SK-N-SH treated with all-trans-retinoic acid at 6 μM for 48 hours (cell line): ENCODE data around the gene NINJ1.

ENCODE experiments used
- ATAC-seq: fragments of 200-7000 bp; cut with Tn5 transposase; 3 replicates; pipeline ENCODE4 v1.9.1; 2020; ENCODE audit warnings: mild to moderate bottlenecking, moderate library complexity
- CREB5 ChIP-seq: fragments of 250-450 bp; sonication (Bioruptor Pico); IDR thresholded peaks from 2 replicates; pipeline ENCODE4 v1.5.1; 2020; ENCODE audit warnings: low read depth, mild to moderate bottlenecking, moderate library complexity
- CSRNP3 ChIP-seq: fragments of 250-450 bp; sonication (Bioruptor Pico); IDR thresholded peaks from 2 replicates; pipeline ENCODE4 v1.5.1; 2021; ENCODE audit warnings: mild to moderate bottlenecking, moderate library complexity
- ESRRG ChIP-seq: fragments of 250-450 bp; sonication (Bioruptor Pico); IDR thresholded peaks from 2 replicates; pipeline ENCODE4 v1.6.1; 2021; ENCODE audit warnings: mild to moderate bottlenecking
- GLIS3 ChIP-seq: fragments of 250-450 bp; sonication (Bioruptor Pico); IDR thresholded peaks from 2 replicates; pipeline ENCODE4 v1.5.0; 2020; ENCODE audit warnings: mild to moderate bottlenecking, moderate library complexity
- ISL1 ChIP-seq: fragments of 250-450 bp; sonication (Bioruptor Pico); IDR thresholded peaks from 2 replicates; pipeline ENCODE4 v2.1.2; 2022; ENCODE audit warnings: mild to moderate bottlenecking, moderate library complexity
- OSR1 ChIP-seq: fragments of 250-450 bp; sonication (Bioruptor Pico); IDR thresholded peaks from 2 replicates; pipeline ENCODE4 v1.8.0; 2022; ENCODE audit warnings: moderate library complexity, mild to moderate bottlenecking, inconsistent platforms
- PATZ1 ChIP-seq: fragments of 250-450 bp; sonication (Bioruptor Pico); IDR thresholded peaks from 2 replicates; pipeline ENCODE4 v1.8.0; 2020; ENCODE audit warnings: mild to moderate bottlenecking, moderate library complexity, borderline replicate concordance
- POU6F1 ChIP-seq: fragments of 250-450 bp; sonication (Bioruptor Pico); IDR thresholded peaks from 2 replicates; pipeline ENCODE4 v1.8.0; 2021; ENCODE audit warnings: low read depth, mild to moderate bottlenecking, moderate library complexity, borderline replicate concordance
- RARB ChIP-seq: fragments of 250-450 bp; sonication (Bioruptor Pico); IDR thresholded peaks from 2 replicates; pipeline ENCODE4 v1.8.0; 2021; ENCODE audit warnings: mild to moderate bottlenecking, moderate library complexity
- SNAI2 ChIP-seq: fragments of 250-450 bp; sonication (Bioruptor Pico); IDR thresholded peaks from 2 replicates; pipeline ENCODE4 v1.5.0; 2020; ENCODE audit warnings: mild to moderate bottlenecking, moderate library complexity
- TCF4 ChIP-seq: fragments of 250-450 bp; sonication (Bioruptor Pico); IDR thresholded peaks from 2 replicates; pipeline ENCODE4 v1.8.0; 2021; ENCODE audit warnings: mild to moderate bottlenecking, moderate library complexity, borderline replicate concordance
- TOX ChIP-seq: fragments of 250-450 bp; sonication (Bioruptor Pico); IDR thresholded peaks from 2 replicates; pipeline ENCODE4 v1.8.0; 2021; ENCODE audit warnings: mild to moderate bottlenecking, moderate library complexity, borderline replicate concordance
- TSHZ2 ChIP-seq: fragments of 250-450 bp; sonication (Bioruptor Pico); IDR thresholded peaks from 2 replicates; pipeline ENCODE4 v1.5.0; 2020; ENCODE audit warnings: mild to moderate bottlenecking, moderate library complexity
- ZC3H10 ChIP-seq: fragments of 250-450 bp; sonication (Bioruptor Pico); IDR thresholded peaks from 2 replicates; pipeline ENCODE4 v1.5.1; 2021; ENCODE audit warnings: mild to moderate bottlenecking, moderate library complexity
- ZFP3 ChIP-seq: fragments of 250-450 bp; sonication (Bioruptor Pico); IDR thresholded peaks from 2 replicates; pipeline ENCODE4 v1.5.0; 2020; ENCODE audit warnings: mild to moderate bottlenecking, moderate library complexity
- ZFP30 ChIP-seq: fragments of 450-650 bp; formaldehyde crosslinking; IDR thresholded peaks from 2 replicates; pipeline ENCODE4 v1.5.0; 2022; ENCODE audit warnings: mild to moderate bottlenecking, moderate library complexity
- ZNF70 ChIP-seq: fragments of 450-650 bp; formaldehyde crosslinking; IDR thresholded peaks from 2 replicates; pipeline ENCODE4 v1.5.0; 2020; ENCODE audit warnings: mild to moderate bottlenecking, moderate library complexity
- ZNF8 ChIP-seq: fragments of 450-650 bp; formaldehyde crosslinking; IDR thresholded peaks from 2 replicates; pipeline ENCODE4 v1.5.0; 2020; ENCODE audit warnings: mild to moderate bottlenecking, moderate library complexity

The NINJ1 gene

GRCh38 chr9:93076792-93077128 is 57.3 kb downstream of the NINJ1 start:
- ATAC-seq: no peak
- TF ChIP-seq ESRRG (CRISPR knock-in tag) (no peak), OSR1 (CRISPR knock-in tag) (no peak), ZNF70 (CRISPR knock-in tag) (no peak), ISL1 (CRISPR knock-in tag) (no peak), SNAI2 (CRISPR knock-in tag) (no peak), ZFP3 (CRISPR knock-in tag) (no peak), ZNF8 (CRISPR knock-in tag) (no peak), PATZ1 (no peak), GLIS3 (CRISPR knock-in tag) (no peak), CSRNP3 (no peak), POU6F1 (CRISPR knock-in tag) (no peak), ZFP30 (CRISPR knock-in tag) (no peak), RARB (CRISPR knock-in tag) (no peak), CREB5 (no peak)

GRCh38 chr9:93076101-93076791 is 57.8 kb downstream of the NINJ1 start:
- no peak for ATAC-seq
- TF ChIP-seq TOX (no peak), OSR1 (CRISPR knock-in tag) (no peak), ZFP30 (CRISPR knock-in tag) (no peak), ZNF8 (CRISPR knock-in tag) (no peak), ESRRG (CRISPR knock-in tag) (no peak), CSRNP3 (no peak), ISL1 (CRISPR knock-in tag) (no peak)

GRCh38 chr9:93072383-93072795 is 61.7 kb downstream of the NINJ1 start:
- peak; percentile 80 for ATAC-seq
- no peak for TF ChIP-seq ZC3H10 (CRISPR knock-in tag)
- TF ChIP-seq TCF4 (CRISPR knock-in tag): peak; percentile 57
- TF ChIP-seq POU6F1 (CRISPR knock-in tag): no peak
- peak; percentile 58; the same call in 1 of the 2 replicates for TF ChIP-seq TSHZ2
